Measurements from ENCODE around the gene CLCNKB. TPM values are rescaled to one million over a fixed set of nuclear protein-coding genes. Genes with fewer than 3 reads are reported as not detected.

CLCNKB gene
- total RNA-seq, 1 donor from 2014 or later, result not detected

GRCh38 chr1:16072095-16072494, 28.5 kb downstream of the CLCNKB start:
- H3K4me3 ChIP-seq, result no peak overlapping the region
- H3K9me3 ChIP-seq, result no peaks in the 10 kb centered on the region
- no peak for DNase-seq (ENCODE audit: low spot score in 2 of 2)
- H3K36me3 ChIP-seq, result no peaks in the 10 kb centered on the region
- no peak for TF ChIP-seq CTCF (IDR thresholded peaks at IDR 0.05)
- H3K27ac ChIP-seq, result no peak overlapping the region
- H3K27me3 ChIP-seq, result no peaks in the 10 kb centered on the region
- intact Hi-C loops (cut with DNase I), result no loop called here
- H3K4me1 ChIP-seq, result peaks cover 24 to 30% of the 10 kb centered on the region in 2 donors

- Histone ChIP-seq H3K27me3 (no peaks in the 10 kb centered on the region), H3K9me3 (no peaks in the 10 kb centered on the region), H3K4me3 (peak overlapping the region; percentile 62 to 68), H3K27ac (no peak overlapping the region), H3K4me1 (peaks cover 24 to 30% of the 10 kb centered on the region in 2 donors), H3K36me3 (no peaks in the 10 kb centered on the region)
- TF ChIP-seq CTCF (IDR thresholded peaks at IDR 0.05), result peak in 1 of 3 experiments; percentile 8
- no peak for DNase-seq (ENCODE audit: low spot score in 2 of 2)
- intact Hi-C loops (cut with DNase I), result no loop called here
Observed at GRCh38 chr1:16072616-16073484, 29.3 kb downstream of the CLCNKB start.

- DNase-seq (ENCODE audit: low spot score in 2 of 2), result no peak
- no peak within 1 kb of the TSS for H3K27ac ChIP-seq
- intact Hi-C loops (cut with DNase I), result no loop called here
- TF ChIP-seq CTCF (IDR thresholded peaks at IDR 0.05), result peak in 2 of 3 experiments; percentile 26 to 72
- no peaks in the 10 kb centered on the region for H3K9me3 ChIP-seq
- no peaks in the 10 kb centered on the region for H3K27me3 ChIP-seq
- H3K4me3 ChIP-seq, result peak within 1 kb of the TSS; percentile 62 to 68
- peaks cover 18 to 25% of the 10 kb centered on the region in 2 donors for H3K4me1 ChIP-seq
- H3K36me3 ChIP-seq, result no peaks in the 10 kb centered on the region
Observed at GRCh38 chr1:16073490-16074119, 30.0 kb downstream of the CLCNKB start, which contains the start of gene FAM131C. Gene FAM131C, minus strand, starts transcription at chr1:16073651. Its CDS starts 209 bp downstream, at chr1:16073442.

DNA sequence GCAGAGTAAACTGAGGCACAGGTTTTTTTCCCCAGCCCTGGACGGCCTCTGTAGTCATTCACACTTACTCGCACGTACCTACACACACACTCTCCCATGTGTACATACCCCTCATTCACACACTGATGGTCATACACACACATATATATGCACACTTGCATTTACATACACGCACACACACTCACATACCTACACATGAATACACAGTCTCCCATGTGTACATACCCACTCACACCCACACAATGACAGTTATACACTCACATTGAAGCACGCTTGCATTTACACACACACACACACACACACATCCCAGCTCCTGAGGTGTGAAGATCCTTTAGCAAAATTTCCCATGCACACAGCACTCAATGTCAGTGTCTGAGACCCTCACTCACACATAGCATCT, 30.6 kb downstream of the CLCNKB start:
- H3K27ac ChIP-seq, result no peak overlapping the region
- peaks cover 19 to 24% of the 10 kb centered on the region in 2 donors for H3K4me1 ChIP-seq
- no peak overlapping the region for H3K4me3 ChIP-seq
- intact Hi-C loops (cut with DNase I), result no loop called here
- no peak for DNase-seq (ENCODE audit: low spot score in 2 of 2)
- H3K36me3 ChIP-seq, result no peaks in the 10 kb centered on the region
- no peak for TF ChIP-seq CTCF (IDR thresholded peaks at IDR 0.05)
- H3K9me3 ChIP-seq, result no peaks in the 10 kb centered on the region
- H3K27me3 ChIP-seq, result no peaks in the 10 kb centered on the region

DNA sequence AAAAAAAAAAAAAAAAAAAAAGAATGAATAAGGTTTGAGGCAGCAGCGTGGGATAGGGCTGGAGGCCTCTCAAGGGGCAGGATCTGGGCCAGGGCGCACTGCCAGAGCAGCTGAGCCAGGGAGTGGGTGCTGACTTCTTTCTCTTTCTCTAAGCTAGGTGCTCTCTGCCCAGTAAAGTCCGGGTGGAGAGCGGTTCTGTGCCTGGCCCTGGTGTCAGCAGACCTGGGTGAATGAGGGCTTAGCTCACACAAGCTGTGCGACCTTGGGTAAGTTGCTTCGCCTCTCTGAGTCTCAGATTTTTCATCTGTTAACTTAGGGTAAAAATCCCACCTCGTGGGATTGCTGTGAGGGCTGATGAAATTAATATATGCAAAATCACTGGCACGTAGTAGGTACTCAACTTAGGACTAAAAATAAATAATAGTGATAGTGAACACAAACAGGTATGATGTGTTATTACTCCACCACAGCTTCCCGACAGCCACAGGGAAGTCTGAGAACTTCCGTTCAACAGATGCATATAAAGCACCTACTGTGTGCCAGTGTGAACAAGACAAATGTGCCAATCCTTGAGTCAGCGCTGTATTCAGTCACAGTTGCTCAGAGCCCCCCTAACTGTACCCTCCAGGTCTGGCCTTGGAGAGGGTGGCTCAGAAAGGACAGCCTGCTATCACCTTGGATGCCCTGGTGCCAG, 31.9 kb downstream of the CLCNKB start:
- intact Hi-C loops (cut with DNase I), result loop anchor here (5.0 kb wide), 1 partner anchor 292 kb away; the partner anchor contains the start of gene SZRD1
- peak; percentile 39 to 89 for DNase-seq (ENCODE audit: low spot score in 2 of 2)
- no peak for TF ChIP-seq CTCF (IDR thresholded peaks at IDR 0.05)
- H3K9me3 ChIP-seq, result no peaks in the 10 kb centered on the region
- peaks cover 19 to 24% of the 10 kb centered on the region in 2 donors for H3K4me1 ChIP-seq
- H3K4me3 ChIP-seq, result no peak overlapping the region
- no peaks in the 10 kb centered on the region for H3K36me3 ChIP-seq
- H3K27me3 ChIP-seq, result no peaks in the 10 kb centered on the region
- H3K27ac ChIP-seq, result no peak overlapping the region
